Neuronal stem cell (in vitro differentiated cells): ENCODE data around the gene LILRB4.
"Not testable (repeated sequence)": the region's sequence is repeated elsewhere in the genome, so short reads cannot be mapped to it uniquely, and the experiment has no call there.

ENCODE experiments used
- DNase-seq: peaks from one replicate; pipeline ENCODE4 v3.0.0-alpha.2; 2013; ENCODE audit warnings: low spot score
- H2AFZ ChIP-seq: one replicate; pipeline ENCODE4 v1.6.1; 2013; ENCODE audit warnings: mild to moderate bottlenecking, low read length, inconsistent platforms
- H2AK5ac ChIP-seq: 2 replicates; pipeline ENCODE4 v1.6.1; 2013; ENCODE audit warnings: low read depth, mild to moderate bottlenecking, inconsistent platforms, low read length, moderate library complexity, mixed read lengths
- H2BK120ac ChIP-seq: 2 replicates; pipeline ENCODE4 v1.6.1; 2013; ENCODE audit warnings: low read depth, mild to moderate bottlenecking, inconsistent platforms, low read length, moderate library complexity, mixed read lengths
- H2BK12ac ChIP-seq: one replicate; pipeline ENCODE4 v1.6.1; 2013; ENCODE audit warnings: low read length, inconsistent platforms
- H2BK15ac ChIP-seq: 2 replicates; pipeline ENCODE4 v1.6.1; 2013; ENCODE audit warnings: mild to moderate bottlenecking, low read length, inconsistent platforms, mixed read lengths
- H2BK5ac ChIP-seq: one replicate; pipeline ENCODE4 v1.6.1; 2013; ENCODE audit warnings: inconsistent platforms, mild to moderate bottlenecking, low read length, moderate library complexity
- H3K14ac ChIP-seq: one replicate; pipeline ENCODE4 v1.6.1; 2013; ENCODE audit warnings: low read length, inconsistent platforms
- H3K18ac ChIP-seq: 2 replicates; pipeline ENCODE4 v1.6.1; 2013; ENCODE audit warnings: low read length, inconsistent platforms
- H3K23ac ChIP-seq: 2 replicates; pipeline ENCODE4 v1.6.1; 2013; ENCODE audit warnings: low read depth, mild to moderate bottlenecking, mixed read lengths, low read length, inconsistent platforms; ENCODE audit not compliant: poor library complexity
- H3K27ac ChIP-seq: replicated peaks from 3 replicates; pipeline ENCODE4 v1.5.1; 2013; ENCODE audit warnings: low read length, inconsistent platforms
- H3K27me3 ChIP-seq, 3 experiments: 2 replicates each; pipeline ENCODE4 v1.6.1; 2013; ENCODE audit warnings: low read length in 3 of 3, mild to moderate bottlenecking in 2 of 3, inconsistent platforms in 1 of 3, low read depth in 1 of 3, mixed read lengths in 1 of 3, moderate library complexity in 1 of 3; ENCODE audit not compliant: control insufficient read depth in 3 of 3, insufficient read depth in 3 of 3
- H3K36me3 ChIP-seq, 2 donors: replicated peaks in 1 of 2; 2 replicates each; pipeline ENCODE4 v1.6.1; 2013; ENCODE audit warnings: low read length in 2 of 2; ENCODE audit not compliant: control insufficient read depth in 2 of 2, insufficient read depth in 2 of 2
- H3K4ac ChIP-seq: 2 replicates; pipeline ENCODE4 v1.6.1; 2013; ENCODE audit warnings: inconsistent platforms, mild to moderate bottlenecking, low read length, moderate library complexity
- H3K4me1 ChIP-seq, 2 donors: 1 replicate in 1 of 2; 2 replicates in 1 of 2; pipeline ENCODE4 v1.6.1; 2013; ENCODE audit warnings: low read length in 2 of 2, low read depth in 1 of 2; ENCODE audit not compliant: control insufficient read depth in 2 of 2, insufficient read depth in 1 of 2
- H3K4me2 ChIP-seq: one replicate; pipeline ENCODE4 v1.6.1; 2013; ENCODE audit warnings: mild to moderate bottlenecking, low read length, inconsistent platforms; ENCODE audit not compliant: insufficient read depth, poor library complexity, severe bottlenecking
- H3K4me3 ChIP-seq, 2 donors: 2 replicates each; pipeline ENCODE4 v1.5.1; 2013; ENCODE audit warnings: low read length in 2 of 2, mild to moderate bottlenecking in 2 of 2, inconsistent platforms in 1 of 2, moderate library complexity in 1 of 2
- H3K79me1 ChIP-seq: one replicate; pipeline ENCODE4 v1.6.1; 2013; ENCODE audit warnings: low read depth, mild to moderate bottlenecking, inconsistent platforms, low read length, moderate library complexity
- H3K9ac ChIP-seq: one replicate; pipeline ENCODE4 v1.6.1; 2013; ENCODE audit warnings: mild to moderate bottlenecking, low read depth, low read length, inconsistent platforms; ENCODE audit not compliant: poor library complexity
- H3K9me3 ChIP-seq, 2 donors: replicated peaks in 1 of 2; 2 replicates each; pipeline versions ENCODE3 to v1.6.1; 2013; ENCODE audit warnings: low read length in 2 of 2, mild to moderate bottlenecking in 2 of 2, inconsistent platforms in 1 of 2, low read depth in 1 of 2, mixed read lengths in 1 of 2, moderate library complexity in 1 of 2; ENCODE audit not compliant: control insufficient read depth in 2 of 2, insufficient read depth in 1 of 2
- H4K8ac ChIP-seq: one replicate; pipeline ENCODE4 v1.6.1; 2013; ENCODE audit warnings: low read depth, mild to moderate bottlenecking, inconsistent platforms, low read length, moderate library complexity
- H4K91ac ChIP-seq: one replicate; pipeline ENCODE4 v1.6.1; 2013; ENCODE audit warnings: low read length, low read depth, mild to moderate bottlenecking, inconsistent platforms; ENCODE audit not compliant: poor library complexity
- WGBS, 2 donors: extraction: QIAGEN DNeasy Blood & Tissue Kit; methylation state at CpG; one replicate each; pipeline ENCODE4 v1.1.7; 2013; ENCODE audit warnings: missing lambda C conversion rate in 2 of 2, mixed read lengths in 1 of 2; ENCODE audit not compliant: insufficient read length in 2 of 2, insufficient replicate concordance in 1 of 2; ENCODE audit errors: extremely low coverage in 2 of 2; 5-methylcytosine and 5-hydroxymethylcytosine counted together

LILRB4 gene

GRCh38 chr19:54620464-54620863 lies 42.3 kb upstream of the LILRB4 start:
- Histone ChIP-seq H3K79me1 (no peaks in the 10 kb centered on the region), H2AK5ac (no peak overlapping the region), H3K36me3 (no peaks in the 10 kb centered on the region), H2BK12ac (no peak overlapping the region), H3K9ac (no peak overlapping the region), H3K23ac (no peak overlapping the region), H3K4ac (no peak overlapping the region), H4K8ac (no peak overlapping the region), H2BK120ac (no peak overlapping the region), H3K9me3 (peaks cover 0 to 7% of the 10 kb centered on the region in 2 donors), H3K27me3 (no peaks in the 10 kb centered on the region), H3K4me3 (no peak overlapping the region), H3K14ac (no peak overlapping the region), H2BK15ac (no peak overlapping the region), H3K4me1 (no peaks in the 10 kb centered on the region), H3K18ac (no peak overlapping the region), H2BK5ac (no peak overlapping the region), H2AFZ (no peak overlapping the region), H4K91ac (no peak overlapping the region), H3K4me2 (no peak overlapping the region), H3K27ac (no peak overlapping the region)
- no peak for DNase-seq
- no CpG with 5 or more reads among the region's 4 CpGs for WGBS, 2 donors

DNA sequence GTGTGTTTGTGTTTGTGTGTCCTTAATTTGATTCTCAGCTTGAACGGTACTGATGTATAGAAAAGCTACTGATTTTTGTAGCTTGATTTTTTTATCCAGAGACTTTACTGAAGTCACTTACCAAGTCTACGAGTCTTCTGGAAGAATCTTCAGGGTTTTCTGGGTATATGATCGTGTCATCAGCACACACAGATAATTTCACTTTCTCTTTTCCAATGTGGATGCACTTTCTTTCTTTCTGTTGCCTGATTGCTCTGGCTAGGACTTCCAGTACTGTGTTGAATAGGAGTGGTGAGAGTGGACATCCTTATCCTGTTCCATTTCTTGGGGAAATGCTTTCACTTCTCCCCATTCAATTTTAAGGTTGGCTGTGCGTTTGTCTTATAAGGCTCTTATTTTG lies 40.4 kb upstream of the LILRB4 start:
- Histone ChIP-seq H3K27ac (no peak overlapping the region), H3K4me1 (no peaks in the 10 kb centered on the region), H3K4me2 (no peak overlapping the region), H3K18ac (no peak overlapping the region), H3K4me3 (no peak overlapping the region), H2BK15ac (no peak overlapping the region), H3K14ac (no peak overlapping the region), H3K9ac (no peak overlapping the region), H4K8ac (no peak overlapping the region), H2AK5ac (no peak overlapping the region), H2BK120ac (no peak overlapping the region), H3K4ac (no peak overlapping the region), H3K79me1 (no peaks in the 10 kb centered on the region), H2AFZ (no peak overlapping the region), H4K91ac (no peak overlapping the region), H2BK12ac (no peak overlapping the region), H3K23ac (no peak overlapping the region), H3K27me3 (peaks cover 0 to 2% (median 0%) of the 10 kb centered on the region in 3 experiments), H3K9me3 (peaks cover 0 to 6% of the 10 kb centered on the region in 2 donors), H2BK5ac (no peak overlapping the region), H3K36me3 (no peaks in the 10 kb centered on the region)
- WGBS, 2 donors = no CpG with 5 or more reads among the region's 4 CpGs
- DNase-seq = no peak

DNA sequence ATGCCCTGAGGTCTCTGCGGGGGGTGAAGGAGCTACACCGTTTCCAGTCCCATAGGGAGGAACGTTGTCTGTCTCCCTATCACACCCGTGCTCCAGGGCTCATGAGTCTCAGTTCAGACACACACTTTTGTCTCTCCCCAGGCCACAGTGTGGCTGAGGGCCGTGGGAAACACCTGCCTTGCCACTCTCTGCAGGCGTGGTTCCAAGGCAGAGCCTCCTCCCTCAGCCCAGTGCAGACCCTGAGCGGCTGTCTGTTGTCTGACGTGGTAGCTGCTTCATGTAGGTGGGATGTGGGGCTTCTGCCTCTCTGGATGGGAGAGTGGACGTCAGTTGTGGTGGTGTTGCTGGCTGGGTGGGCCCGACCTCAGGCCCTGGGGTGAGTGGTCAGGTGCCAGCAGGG lies 38.6 kb upstream of the LILRB4 start:
- H3K9ac ChIP-seq, H3K4ac ChIP-seq, H3K36me3 ChIP-seq, H3K4me3 ChIP-seq, H4K8ac ChIP-seq, H2AK5ac ChIP-seq, H3K27me3 ChIP-seq, H3K9me3 ChIP-seq, H2BK120ac ChIP-seq, H3K18ac ChIP-seq, H2BK5ac ChIP-seq, DNase-seq, H2AFZ ChIP-seq, H3K4me2 ChIP-seq, H3K27ac ChIP-seq, H4K91ac ChIP-seq, H2BK15ac ChIP-seq, H2BK12ac ChIP-seq, H3K23ac ChIP-seq, H3K4me1 ChIP-seq, H3K14ac ChIP-seq, H3K79me1 ChIP-seq: not testable (repeated sequence)
- WGBS, 2 donors = no CpG with 5 or more reads among the region's 10 CpGs

- not testable (repeated sequence) for H3K9ac ChIP-seq, H3K4me1 ChIP-seq, DNase-seq
Measured at GRCh38 chr19:54624934-54625730, 37.7 kb upstream of the LILRB4 start.

More at GRCh38 chr19:54624934-54625730, 37.7 kb upstream of the LILRB4 start:
- H3K27ac ChIP-seq, H2BK5ac ChIP-seq, H3K27me3 ChIP-seq, H4K91ac ChIP-seq, H3K18ac ChIP-seq, H2AK5ac ChIP-seq, H3K14ac ChIP-seq, H3K36me3 ChIP-seq, H2AFZ ChIP-seq, H2BK12ac ChIP-seq, H3K4ac ChIP-seq, H4K8ac ChIP-seq, H3K4me2 ChIP-seq, H3K4me3 ChIP-seq, H3K23ac ChIP-seq, H3K79me1 ChIP-seq, H2BK15ac ChIP-seq, H2BK120ac ChIP-seq: not testable (repeated sequence)
- no CpG with 5 or more reads among the region's 15 CpGs for WGBS, 2 donors
- H3K9me3 ChIP-seq = peaks cover 0 to 14% of the 10 kb centered on the region in 2 donors
